Stimulated activated CD8-positive, alpha-beta memory T cell treated with anti-CD3 and anti-CD28 coated beads, Interleukin-4, amount 100 ng/mL, for 24 hours (primary cell): Measurements from ENCODE around the gene CCDC81.

Experiments
- DNase-seq: peaks from one replicate; pipeline ENCODE4 v3.0.0-alpha.2; 2020; ENCODE audit warnings: low read depth

CCDC81 gene

GRCh38 chr11:86464509-86465221 lies 90.0 kb downstream of the CCDC81 start:
- DNase-seq = no peak

DNA sequence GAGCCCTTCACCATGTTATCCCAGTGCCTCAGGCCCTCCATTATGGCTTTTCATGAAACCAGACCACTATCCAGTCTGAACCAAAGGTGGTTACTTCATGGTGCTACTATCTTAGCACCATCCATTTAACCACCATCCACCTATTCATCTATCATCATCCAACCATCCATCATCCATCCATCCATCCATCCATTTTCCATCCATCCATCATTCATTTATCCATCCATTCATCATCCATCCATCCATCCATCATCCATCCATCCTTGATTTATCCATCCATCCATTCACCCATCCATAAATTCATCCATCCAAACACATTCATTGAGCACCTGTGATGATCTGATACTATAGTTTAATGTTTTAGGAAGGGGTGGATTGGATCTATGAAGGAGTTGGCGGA lies 93.5 kb downstream of the CCDC81 start:
- no peak for DNase-seq

DNA sequence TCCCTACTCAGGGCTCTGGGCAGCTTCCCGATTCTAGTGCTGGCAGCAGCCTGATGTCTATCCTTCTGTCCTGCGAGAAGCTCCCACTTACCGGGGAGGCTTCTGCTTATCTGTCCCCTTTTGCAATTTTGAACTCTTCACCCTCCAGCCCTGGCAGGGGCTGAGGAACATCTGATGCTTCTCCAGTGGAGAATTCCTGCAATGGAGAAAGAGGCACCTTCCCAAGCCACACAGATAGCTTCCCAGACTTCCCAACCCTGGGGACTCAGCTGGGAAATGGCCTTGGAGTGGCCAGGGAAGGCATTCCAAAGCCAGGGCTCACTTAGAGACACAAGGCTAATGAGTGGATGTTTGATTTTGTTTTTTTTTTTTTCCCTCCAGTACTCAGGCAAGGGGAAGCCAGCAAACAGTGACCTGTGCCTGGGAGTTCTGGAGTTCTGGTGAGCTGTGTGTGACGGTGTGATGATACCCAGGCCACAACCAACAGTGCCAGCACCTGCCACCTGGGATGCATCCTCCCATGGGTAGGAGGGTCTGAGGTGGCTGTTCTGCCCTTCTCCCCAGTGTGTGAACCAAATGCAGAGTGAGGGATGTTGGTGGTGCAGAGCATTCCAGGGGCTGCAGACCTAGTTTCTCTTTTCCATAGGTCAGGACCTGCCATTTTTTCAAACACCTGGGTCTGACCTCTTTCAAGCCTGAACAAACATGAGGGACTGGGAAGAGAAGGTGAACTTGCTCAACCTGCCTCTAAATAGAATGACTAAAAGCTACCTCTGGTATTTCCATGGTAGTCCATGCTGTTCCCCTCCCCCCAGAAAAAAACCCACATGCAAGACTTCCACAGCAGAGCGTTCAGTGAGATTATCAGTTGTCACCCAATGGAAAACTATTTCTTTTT lies 95.1 kb downstream of the CCDC81 start:
- no peak for DNase-seq
